DND-41 (cell line): ENCODE data around the gene HOXC4.

Experiments used
- CTCF ChIP-seq: IDR thresholded peaks from 2 replicates; pipeline ENCODE4 v1.5.1; 2012; ENCODE audit warnings: borderline replicate concordance, low read length, moderate library complexity, mild to moderate bottlenecking; ENCODE audit not compliant: poor library complexity, severe bottlenecking; ENCODE audit errors: extremely low read depth
- EZH2 ChIP-seq: IDR thresholded peaks from 3 replicates; pipeline ENCODE4 v1.6.1; 2012; ENCODE audit warnings: borderline replicate concordance, low read depth, mild to moderate bottlenecking, moderate library complexity, low read length, inconsistent platforms; ENCODE audit not compliant: severe bottlenecking

GRCh38 chr12:54010972-54011664, 42.5 kb upstream of the HOXC4 start:
- TF ChIP-seq CTCF (no peak), EZH2 (no peak)
